Activated effector memory CD4-positive, alpha-beta T cell treated with Interleukin-2 at 50 U/mL for 16 hours (primary cell): ENCODE measurements around the gene GPR26.

Experiments
- DNase-seq: peaks from one replicate; pipeline ENCODE4 v3.0.0-alpha.2; 2020

Gene GPR26

GRCh38 chr10:123649676-123650075, 16.5 kb upstream of the GPR26 start:
- DNase-seq: no peak

DNA sequence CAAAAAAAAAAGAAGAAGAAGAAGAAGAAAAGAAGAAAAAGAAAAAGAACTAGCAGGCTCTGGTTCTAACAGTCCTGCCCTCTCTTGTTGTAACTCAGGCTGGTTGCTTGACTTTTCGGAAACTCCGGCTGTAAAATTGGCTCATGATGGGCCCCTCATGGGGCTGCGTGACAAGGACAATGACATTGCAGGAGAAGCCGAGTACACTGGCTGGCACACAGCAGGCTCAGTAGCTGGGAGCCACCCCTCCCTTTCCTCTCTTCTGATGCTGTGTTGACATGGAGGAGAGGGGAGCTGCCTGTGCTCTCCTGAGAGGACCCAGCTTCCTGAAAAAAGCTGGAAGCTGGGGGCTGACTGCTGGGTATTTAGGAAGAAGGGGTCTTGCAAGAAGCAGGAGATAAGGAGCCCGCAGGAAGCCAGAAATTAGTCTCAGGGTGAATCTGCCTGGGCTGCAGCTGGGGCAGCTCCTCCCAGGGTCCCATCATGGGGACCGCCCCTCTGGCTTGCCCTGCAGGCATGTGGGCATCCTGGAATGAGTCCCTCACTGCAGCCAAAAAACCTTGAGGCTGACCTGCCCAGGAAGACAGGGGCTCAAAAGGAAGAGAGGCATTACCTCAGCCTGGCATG, 14.6 kb upstream of the GPR26 start:
- DNase-seq: no peak

- no peak for DNase-seq
Measured at GRCh38 chr10:123655751-123656150, 10.4 kb upstream of the GPR26 start.

DNA sequence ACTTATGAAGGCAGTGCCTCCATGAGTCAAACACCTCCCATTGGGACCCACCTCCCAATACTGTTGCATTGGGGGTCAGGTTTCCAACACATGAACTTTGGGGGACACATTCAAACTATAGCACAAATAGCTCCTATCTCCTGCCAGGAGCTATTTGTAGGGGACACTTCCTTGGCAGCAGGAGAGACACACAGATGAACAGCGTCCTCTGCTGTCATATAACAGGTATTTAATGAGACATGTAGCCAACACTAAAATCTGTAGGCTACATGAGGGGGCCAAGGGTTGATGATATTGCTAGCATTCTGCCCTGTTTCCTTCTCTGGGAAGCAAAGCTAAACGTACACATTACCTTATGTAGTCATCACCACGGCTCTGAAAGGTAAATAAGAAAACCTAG, 2.6 kb upstream of the GPR26 start:
- DNase-seq: no peak

DNA sequence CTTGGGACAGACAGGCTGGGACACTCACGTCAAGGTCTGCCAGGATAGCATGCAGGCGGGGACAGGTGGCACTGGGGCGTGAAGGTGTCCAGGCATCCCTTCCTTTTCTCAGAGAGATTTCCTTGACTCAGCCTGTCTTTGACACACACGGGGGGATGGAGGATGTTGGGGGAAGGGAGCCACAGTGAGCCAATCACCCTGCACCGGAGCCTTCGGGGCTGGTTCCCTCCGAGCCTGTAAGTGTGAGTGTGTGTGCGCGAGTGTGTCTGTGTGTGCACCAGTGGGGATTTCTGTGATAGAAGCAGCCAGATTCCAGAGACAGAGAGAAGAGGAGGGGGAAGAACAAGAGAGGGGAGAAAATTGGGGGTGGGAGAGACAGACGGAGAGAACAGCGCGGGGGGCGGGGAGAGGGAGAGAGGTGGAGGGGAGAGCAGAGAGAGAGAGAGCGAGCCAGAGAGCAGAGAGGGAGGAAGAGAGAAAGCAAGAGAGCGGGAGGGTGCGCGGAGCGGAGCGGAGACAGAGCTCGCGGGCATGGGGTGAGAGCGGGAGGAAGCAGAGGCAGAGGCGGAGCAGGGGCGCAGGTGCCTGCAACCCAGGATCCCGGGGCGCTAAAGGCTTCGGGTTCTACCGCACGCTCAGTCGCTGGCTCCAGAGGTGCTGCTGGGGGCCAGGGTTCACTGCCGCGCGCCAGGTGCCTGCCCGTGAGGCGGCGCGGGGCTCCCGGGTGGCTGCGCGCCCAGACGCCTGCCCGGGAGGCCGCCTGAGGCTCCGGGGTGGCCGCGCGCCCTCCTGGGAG, 466 bp upstream of the GPR26 start:
- no peak for DNase-seq

- no peak for DNase-seq
Measured at GRCh38 chr10:123669886-123670285, 3.7 kb downstream of the GPR26 start.

DNA sequence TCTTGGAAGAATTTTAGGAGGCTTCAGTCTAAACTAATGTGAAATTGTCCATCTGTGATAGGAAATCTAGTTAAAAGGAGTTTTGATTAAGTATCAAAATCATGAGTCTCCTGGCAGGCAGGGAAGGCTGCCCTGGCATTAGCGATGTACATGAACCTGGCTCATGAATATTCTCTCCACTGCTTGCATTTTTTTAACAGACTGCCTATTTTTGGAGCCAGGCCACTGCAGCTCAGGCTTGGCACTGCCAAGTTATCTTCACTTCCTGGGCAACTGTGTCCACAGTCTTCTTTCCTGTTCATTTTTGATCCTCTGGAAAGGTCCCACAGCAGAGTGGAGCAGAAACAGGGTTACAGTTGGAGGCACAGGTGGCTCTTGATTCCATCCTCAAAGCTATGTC, 7.0 kb downstream of the GPR26 start:
- DNase-seq: no peak

- no peak for DNase-seq
Measured at GRCh38 chr10:123674741-123675140, 8.6 kb downstream of the GPR26 start.

DNA sequence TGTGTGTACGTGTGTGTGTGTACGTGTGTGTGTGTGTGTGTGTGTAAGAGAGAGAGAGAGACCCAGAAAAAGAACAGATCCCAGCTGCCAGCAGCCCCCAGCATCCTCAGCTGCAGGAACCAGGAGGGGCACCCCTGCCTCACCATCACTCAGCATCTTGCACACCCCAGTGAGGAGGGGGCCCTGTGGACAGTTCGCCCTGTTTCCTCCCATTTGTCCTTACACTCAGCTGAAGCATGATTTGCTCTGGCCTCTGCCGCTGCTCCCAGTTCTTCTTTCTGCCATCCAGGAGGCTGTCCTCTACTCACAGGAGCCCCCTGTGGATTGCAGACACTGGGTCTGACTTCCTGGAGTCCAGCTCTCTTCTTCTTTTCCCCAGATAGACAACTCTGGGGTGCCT, 9.7 kb downstream of the GPR26 start:
- no peak for DNase-seq

DNA sequence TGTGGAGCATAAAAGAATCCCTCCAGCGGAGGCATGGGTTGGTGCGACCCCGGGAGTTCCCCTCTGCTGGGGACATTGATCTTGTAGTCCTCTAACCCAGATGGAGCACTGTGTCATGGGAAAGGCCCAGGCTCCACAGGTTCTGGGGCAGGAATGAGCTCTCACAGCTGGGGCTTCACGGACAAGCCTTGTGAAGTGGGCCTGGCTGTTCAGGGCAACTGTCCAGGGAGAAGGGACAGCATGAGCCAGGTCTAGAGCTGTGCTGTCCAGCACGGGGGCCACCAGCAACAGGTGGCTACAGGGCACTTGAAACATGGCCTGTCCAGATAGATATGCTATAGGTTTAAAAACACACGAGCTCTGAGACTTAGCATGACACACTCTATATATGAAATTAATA, 11.4 kb downstream of the GPR26 start:
- no peak for DNase-seq

DNA sequence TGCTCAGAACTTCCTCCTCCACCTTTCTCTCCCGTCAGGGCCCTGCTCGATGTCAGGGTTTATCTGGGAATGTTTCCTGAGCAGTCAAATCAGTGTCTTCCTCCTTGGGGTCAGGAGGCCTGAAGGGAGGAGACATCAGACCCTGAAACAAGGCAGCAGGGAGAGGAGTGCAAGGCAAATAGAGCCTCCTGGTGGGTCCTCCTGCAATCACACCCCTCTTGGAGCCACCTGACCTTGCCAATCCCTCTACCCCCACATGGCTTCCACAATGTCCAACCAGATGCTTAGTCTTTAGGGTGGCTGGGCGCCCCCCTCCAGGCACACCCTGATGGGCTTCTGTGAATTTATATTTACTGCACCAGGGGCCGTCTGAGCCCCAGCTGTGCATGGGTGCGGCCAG, 12.2 kb downstream of the GPR26 start:
- DNase-seq: no peak

GRCh38 chr10:123681285-123681684, 15.1 kb downstream of the GPR26 start:
- no peak for DNase-seq

DNA sequence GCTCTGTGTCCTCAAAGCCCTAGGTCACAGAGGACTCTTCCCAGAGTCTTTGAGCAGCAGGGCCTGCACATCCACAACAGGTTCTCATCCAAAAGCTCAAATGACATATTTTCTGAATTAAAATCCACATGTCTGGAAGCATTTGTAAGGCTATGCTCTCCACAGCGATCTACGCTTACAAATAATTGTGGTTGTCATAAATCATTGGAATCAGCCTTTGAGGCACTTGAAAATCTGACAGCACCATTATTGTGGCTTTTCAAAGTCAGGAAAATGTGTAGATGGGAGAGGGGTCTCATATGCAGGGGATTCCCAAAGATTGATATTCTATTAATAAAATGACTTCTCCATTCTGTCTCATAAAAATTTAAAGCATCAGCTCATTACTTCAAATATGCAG, 16.3 kb downstream of the GPR26 start:
- no peak for DNase-seq

GRCh38 chr10:123683459-123683858, 17.3 kb downstream of the GPR26 start:
- no peak for DNase-seq

GRCh38 chr10:123683865-123684264, 17.7 kb downstream of the GPR26 start:
- DNase-seq: no peak

DNA sequence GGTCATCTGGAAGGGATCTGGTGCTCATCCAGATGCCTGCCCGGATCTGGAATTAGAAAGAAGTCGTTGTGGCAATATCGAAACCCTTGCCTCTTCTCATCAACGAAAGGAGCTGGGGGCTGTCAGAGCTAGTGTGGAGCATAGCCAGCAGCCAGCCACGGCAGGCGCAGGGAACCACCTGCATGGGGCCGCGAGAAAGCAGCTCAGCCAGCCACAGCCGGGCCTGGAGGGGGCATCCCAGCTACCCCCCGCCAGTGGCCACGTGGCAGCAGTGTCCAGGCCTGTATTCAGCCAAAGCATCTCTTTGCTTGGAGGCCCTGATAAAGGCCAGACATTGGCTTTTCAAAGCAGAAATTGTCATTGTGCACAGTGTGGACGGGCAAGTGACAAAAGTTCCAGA, 19.1 kb downstream of the GPR26 start:
- DNase-seq: no peak

DNA sequence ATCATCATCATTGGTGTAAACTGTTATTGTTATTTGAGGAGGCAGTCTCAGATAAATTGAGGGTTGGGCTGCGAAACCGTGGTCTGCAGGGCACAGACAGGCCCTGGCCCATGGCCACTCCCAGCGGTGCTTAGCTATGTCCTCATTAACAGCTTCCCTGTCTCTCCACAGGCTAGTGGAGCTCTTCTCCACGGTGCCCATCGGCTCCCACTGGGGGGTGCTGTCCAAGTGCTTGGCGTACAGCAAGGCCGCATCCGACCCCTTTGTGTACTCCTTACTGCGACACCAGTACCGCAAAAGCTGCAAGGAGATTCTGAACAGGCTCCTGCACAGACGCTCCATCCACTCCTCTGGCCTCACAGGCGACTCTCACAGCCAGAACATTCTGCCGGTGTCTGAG, 21.6 kb downstream of the GPR26 start:
- DNase-seq: no peak

DNA sequence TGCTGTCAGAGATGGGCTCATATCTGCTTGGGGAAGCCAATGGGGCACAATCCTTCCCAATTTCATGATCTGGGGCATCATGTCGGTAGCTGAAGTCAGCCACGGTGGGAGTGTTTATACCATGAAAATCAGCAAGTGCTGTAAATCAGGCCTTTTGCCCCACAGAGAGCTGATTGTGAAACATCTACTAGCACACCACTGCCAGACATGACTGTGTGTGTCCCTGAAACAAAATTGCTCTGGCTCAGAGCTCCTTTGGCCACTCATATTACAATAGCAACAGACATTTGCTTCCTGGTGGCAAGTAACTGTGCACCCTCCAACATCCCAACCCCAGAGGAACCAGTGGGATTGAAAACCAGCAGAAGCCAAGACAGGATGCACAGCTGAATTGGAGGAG, 23.7 kb downstream of the GPR26 start:
- DNase-seq: no peak

DNA sequence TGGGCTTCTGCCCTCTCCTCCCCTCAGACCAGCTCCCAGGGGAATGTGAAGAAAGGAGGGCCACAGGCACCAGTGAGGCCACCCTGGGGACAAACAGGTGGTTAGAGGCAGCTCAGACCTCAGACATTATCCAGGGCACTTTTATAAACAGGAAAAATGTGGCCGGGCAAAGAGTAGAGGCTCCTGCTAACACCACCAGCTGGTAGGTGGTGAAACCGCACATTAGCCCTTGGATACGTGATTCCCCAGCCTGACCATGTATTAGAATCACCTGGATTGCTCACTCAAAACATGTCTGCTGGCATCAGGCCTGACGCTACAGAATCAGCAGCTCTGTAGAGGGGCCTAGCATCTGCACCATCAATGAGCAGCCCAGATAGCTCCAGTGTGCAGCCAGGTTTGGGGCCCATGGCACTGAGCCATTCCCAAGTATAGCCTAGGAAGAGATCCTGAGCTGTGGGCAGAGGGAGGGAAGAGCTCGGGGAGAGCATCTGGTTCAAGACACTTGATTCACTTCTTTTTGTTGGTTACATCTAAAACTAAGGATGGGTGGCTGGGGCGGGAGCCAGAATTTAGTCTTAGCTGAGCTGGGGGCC, 37.1 kb downstream of the GPR26 start:
- no peak for DNase-seq

GRCh38 chr10:123704076-123704475, 37.9 kb downstream of the GPR26 start:
- DNase-seq: no peak

GRCh38 chr10:123704812-123705211, 38.7 kb downstream of the GPR26 start:
- DNase-seq: no peak

GRCh38 chr10:123706236-123706635, 40.1 kb downstream of the GPR26 start:
- no peak for DNase-seq

GRCh38 chr10:123715546-123715945, 49.4 kb downstream of the GPR26 start:
- no peak for DNase-seq

- no peak for DNase-seq
Measured at GRCh38 chr10:123717336-123717735, 51.2 kb downstream of the GPR26 start.
